GM18951 (cell line): ENCODE data around the gene TGFBR3L.
"Not testable (repeated sequence)": the region's sequence is repeated elsewhere in the genome, so short reads cannot be mapped to it uniquely, and the experiment has no call there.

Source experiments
- POLR2A ChIP-seq: IDR thresholded peaks from 4 replicates; pipeline ENCODE4 v1.6.1; 2011; ENCODE audit warnings: mild to moderate bottlenecking; ENCODE audit not compliant: insufficient read length, insufficient read depth; ENCODE audit errors: extremely low read depth
- in situ Hi-C: fragments of 300-500 bp; cut with MboI; formaldehyde crosslinking; loops from one replicate; pipeline ENCODE4 v1.12.0; 2022; ENCODE audit warnings: low sequenced_read_pairs, mixed read lengths, inconsistent platforms; ENCODE audit not compliant: unreplicated experiment

Gene TGFBR3L

DNA sequence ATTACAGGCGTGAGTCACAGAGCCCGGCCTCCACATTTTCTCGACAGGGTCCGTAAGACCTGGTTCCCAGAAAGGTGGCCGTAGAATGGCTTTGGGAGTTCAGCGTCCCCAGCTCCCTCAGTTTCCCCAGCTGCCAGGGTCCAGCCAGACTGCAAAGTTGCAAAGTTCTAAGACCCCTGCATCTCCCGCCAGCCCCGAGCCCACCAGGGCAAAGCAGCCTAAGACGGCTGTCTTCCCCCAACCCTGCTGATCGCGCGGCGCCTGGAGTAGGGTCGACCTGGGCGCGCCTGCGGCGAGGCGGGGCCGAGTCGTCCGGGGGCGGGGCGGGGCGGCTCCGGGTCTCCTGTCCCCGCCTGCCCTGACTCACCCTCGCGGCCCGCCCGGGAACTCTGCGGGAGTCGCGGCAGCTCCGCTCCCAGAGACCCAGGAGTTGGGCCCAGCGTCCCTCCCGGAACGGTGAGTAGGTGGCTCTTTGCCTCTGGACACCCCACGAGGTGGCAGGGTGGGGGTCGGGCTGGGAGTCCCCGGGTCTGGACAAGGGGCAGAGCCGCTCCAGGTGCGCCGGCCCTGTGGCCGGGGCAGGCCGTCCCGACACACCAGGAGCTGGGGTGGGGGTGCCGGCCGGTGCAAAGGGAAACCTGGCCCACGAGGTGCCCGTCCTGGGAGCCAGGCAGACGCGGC is 26.3 kb upstream of the TGFBR3L start, which contains the start of gene LRRC8E:
Gene LRRC8E (plus strand): TSS at position 366 of the 681 bp plus-strand sequence. CDS start 7,094 bp downstream, outside the sequence.
- TF ChIP-seq POLR2A = no peak
- in situ Hi-C loops = no loop called here

GRCh38 chr19:7888826-7889217 is 25.8 kb upstream of the TGFBR3L start:
- TF ChIP-seq POLR2A = no peak
- in situ Hi-C loops = no loop called here

- in situ Hi-C loops = not testable (repeated sequence)
Observed at GRCh38 chr19:7893362-7894101, 21.1 kb upstream of the TGFBR3L start.

- in situ Hi-C loops = no loop called here
- no peak for TF ChIP-seq POLR2A
Observed at GRCh38 chr19:7894612-7895309, 19.9 kb upstream of the TGFBR3L start.

DNA sequence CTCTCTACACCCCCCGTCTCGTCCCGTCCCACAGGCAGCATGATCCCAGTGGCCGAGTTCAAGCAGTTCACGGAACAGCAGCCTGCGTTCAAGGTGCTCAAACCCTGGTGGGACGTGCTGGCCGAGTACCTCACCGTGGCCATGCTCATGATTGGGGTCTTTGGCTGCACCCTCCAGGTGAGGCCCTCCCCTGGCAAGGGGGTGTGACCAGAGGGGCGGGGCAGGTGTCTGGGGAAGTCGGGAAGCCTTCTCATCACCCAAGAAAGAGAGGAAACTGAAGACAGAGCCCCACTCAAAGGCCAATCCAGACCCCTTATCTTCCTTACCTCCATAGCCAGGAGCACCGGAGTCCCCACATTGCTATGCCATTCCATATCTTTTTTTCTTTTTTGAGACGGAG is 19.1 kb upstream of the TGFBR3L start:
- in situ Hi-C loops = no loop called here
- no peak for TF ChIP-seq POLR2A

DNA sequence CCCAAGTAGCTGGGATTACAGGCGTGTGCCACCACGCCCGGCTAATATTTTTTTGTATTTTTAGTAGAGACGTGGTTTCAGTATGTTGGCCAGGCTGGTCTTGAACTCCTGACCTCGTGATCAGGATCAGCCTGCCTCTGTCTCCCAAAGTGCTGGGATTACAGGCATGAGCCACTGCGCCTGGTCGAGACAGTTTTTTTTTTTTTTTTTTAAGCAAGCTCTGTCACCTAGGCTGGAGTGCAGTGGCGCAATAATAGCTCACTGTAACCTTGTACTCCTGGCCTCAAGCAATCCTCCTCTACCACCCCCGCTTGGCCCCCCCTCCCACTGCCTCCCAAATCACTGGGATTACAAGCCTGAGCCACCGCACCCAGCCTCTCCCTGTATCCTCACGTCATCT is 17.3 kb upstream of the TGFBR3L start:
- in situ Hi-C loops = no loop called here
- TF ChIP-seq POLR2A = no peak

- TF ChIP-seq POLR2A = no peak
- in situ Hi-C loops = no loop called here
Observed at GRCh38 chr19:7898967-7899366, 15.7 kb upstream of the TGFBR3L start.

DNA sequence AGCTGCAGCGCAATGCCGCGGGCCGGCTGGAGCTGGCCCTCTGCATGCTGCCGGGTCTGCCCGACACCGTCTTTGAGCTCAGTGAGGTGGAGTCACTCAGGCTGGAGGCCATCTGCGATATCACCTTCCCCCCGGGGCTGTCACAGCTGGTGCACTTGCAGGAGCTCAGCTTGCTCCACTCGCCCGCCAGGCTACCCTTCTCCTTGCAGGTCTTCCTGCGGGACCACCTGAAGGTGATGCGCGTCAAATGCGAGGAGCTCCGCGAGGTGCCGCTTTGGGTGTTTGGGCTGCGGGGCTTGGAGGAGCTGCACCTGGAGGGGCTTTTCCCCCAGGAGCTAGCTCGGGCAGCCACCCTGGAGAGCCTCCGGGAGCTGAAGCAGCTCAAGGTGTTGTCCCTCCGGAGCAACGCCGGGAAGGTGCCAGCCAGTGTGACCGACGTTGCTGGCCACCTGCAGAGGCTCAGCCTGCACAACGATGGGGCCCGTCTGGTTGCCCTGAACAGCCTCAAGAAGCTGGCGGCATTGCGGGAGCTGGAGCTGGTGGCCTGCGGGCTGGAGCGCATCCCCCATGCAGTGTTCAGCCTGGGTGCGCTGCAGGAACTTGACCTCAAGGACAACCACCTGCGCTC is 14.8 kb upstream of the TGFBR3L start:
- no peak for TF ChIP-seq POLR2A
- in situ Hi-C loops = no loop called here

DNA sequence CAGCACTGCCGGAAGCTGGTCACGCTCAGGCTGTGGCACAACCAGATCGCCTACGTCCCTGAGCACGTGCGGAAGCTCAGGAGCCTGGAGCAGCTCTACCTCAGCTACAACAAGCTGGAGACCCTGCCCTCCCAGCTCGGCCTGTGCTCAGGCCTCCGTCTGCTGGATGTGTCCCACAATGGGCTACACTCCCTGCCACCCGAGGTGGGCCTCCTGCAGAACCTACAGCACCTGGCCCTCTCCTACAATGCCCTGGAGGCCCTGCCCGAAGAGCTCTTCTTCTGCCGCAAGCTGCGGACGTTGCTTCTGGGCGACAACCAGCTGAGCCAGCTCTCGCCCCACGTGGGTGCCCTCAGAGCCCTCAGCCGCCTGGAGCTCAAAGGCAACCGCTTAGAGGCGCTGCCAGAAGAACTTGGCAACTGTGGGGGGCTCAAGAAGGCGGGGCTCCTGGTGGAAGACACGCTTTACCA is 14.2 kb upstream of the TGFBR3L start:
- in situ Hi-C loops = no loop called here
- TF ChIP-seq POLR2A = no peak

DNA sequence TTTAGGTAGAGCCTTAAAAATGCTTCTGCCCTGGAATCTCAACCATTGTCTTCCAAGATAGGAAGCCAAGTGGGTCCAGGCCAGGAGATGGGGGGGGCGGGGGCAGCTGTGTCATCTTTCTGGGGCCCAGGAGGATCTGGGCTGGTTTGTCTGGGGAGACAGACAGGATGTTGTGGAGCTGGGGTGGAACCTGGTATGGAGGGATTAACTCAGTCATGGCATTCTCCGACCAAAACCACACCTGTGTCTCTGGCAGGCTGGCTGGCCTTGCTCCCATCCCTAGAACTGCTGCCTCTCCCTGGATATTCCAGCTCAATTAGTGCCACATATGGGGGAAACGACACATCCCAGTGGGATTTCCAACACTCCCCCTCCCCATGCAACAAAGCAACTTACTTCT is 13.7 kb upstream of the TGFBR3L start:
- no peak for TF ChIP-seq POLR2A
- in situ Hi-C loops = no loop called here

DNA sequence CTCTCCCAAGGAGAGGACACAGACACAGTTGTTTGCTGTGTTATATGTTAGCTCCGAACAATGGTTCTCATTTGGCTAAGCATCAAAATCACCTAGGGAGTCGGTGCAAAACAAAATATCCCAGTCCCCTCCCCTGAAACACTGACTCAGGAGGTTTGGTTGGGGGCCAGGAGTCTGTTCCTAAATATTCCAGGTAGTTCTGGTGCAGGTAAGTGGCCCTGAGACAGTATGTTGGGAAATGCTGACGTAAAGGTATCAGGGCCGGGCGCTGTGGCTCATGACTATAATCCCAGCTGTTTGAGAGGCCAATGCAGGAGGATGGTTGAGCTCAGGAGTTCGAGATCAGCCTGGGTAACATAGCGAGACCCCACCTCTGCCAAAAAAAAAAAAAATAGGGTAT is 13.3 kb upstream of the TGFBR3L start:
- in situ Hi-C loops = no loop called here
- TF ChIP-seq POLR2A = no peak

DNA sequence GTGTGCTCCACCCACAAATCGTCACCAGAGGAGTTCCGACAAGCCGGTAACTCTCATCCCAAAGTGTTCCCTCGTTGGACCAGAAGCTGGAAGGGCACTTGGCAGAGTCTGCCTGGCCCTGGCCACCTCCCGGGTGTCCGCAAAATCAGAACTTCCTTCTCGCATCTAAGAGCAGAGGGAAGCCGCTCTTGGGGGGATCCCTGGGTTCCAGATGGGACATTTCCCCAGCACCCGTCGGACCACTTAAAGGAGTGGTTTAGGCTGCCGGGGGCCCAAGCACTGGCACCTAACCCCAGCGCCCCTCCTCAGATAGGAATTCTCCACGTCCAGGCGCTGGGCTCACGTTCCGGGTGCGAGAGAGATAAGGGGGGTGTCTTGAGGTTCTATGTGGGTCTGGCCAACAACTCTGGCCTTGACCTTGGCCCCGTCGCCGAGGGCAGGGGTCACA is 11.8 kb upstream of the TGFBR3L start:
- no peak for TF ChIP-seq POLR2A
- in situ Hi-C loops = no loop called here
